A549 treated with CORT108297 at 1 μM for 4 hours (cell line): ENCODE data around the gene DLX4. TPM values are rescaled to one million over a fixed set of nuclear protein-coding genes. Genes with fewer than 3 reads are reported as not detected.

Source experiments
- total RNA-seq: library from RNA; stranded (reverse); fragments of 200-300 nt; extraction: Qiagen RNA extraction; gene quantifications from 5 replicates; pipeline ENCODE4 v1.2.3, GENCODE V29; 2022

The DLX4 gene
- total RNA-seq, result 1.7 to 4.3 TPM (median 3.6 TPM) in 5 replicates

GRCh38 chr17:49969134-49969759, at the start of gene DLX4:
DLX4 (plus strand) TSS chr17:49969190; CDS start chr17:49969469, 279 bp downstream.

GRCh38 chr17:49995055-49995738, 26.2 kb downstream of the DLX4 start, which contains the start of gene DLX3:
DLX3 (minus strand) TSS chr17:49995224; CDS start chr17:49994998, 226 bp downstream.

Other genes with a start within 250 kb of the DLX4 start
- gene FAM117A, start 205.1 kb upstream of the DLX4 start, total RNA-seq, result 0.80 to 1.3 TPM (median 1.2 TPM) in 5 replicates
- gene KAT7, start 180.5 kb upstream of the DLX4 start, total RNA-seq, result 25.9 to 30.2 TPM (median 28.0 TPM) in 5 replicates
- gene TAC4, start 121.1 kb upstream of the DLX4 start, total RNA-seq, result not detected in 5 replicates
- gene DLX3, start 26.0 kb downstream of the DLX4 start, total RNA-seq, result 0.11 to 0.22 TPM (median 0.15 TPM) in 5 replicates
- gene ITGA3, start 86.9 kb downstream of the DLX4 start, total RNA-seq, result 368 to 497 TPM (median 466 TPM) in 5 replicates
- 12.3 to 20.7 TPM (median 19.5 TPM) in 5 replicates for gene PDK2, start 126.2 kb downstream of the DLX4 start, total RNA-seq
- gene SAMD14, start 161.0 kb downstream of the DLX4 start, total RNA-seq, result 0.27 to 0.95 TPM (median 0.49 TPM) in 5 replicates
- 45.5 to 58.7 TPM (median 56.7 TPM) in 5 replicates for gene PPP1R9B, start 181.5 kb downstream of the DLX4 start, total RNA-seq
- gene SGCA, start 196.8 kb downstream of the DLX4 start, total RNA-seq, result 1.3 to 2.5 TPM (median 1.9 TPM) in 5 replicates
- 5.1 to 11.3 TPM (median 10.2 TPM) in 5 replicates for gene COL1A1, start 232.4 kb downstream of the DLX4 start, total RNA-seq